Measurements from ENCODE around the gene NISCH. TPM values are rescaled to one million over a fixed set of nuclear protein-coding genes. Genes with fewer than 3 reads are reported as not detected.
A peak's percentile ranks its signal among the peaks of the same experiment; 100 is the strongest.

Gene NISCH
- total RNA-seq, 1 donor from 2014 or later, result 44.3 TPM

GRCh38 chr3:52516509-52517195, 61.2 kb downstream of the NISCH start:
- H3K27me3 ChIP-seq (ENCODE audit: low read depth), result no peaks in the 10 kb centered on the region
- H3K4me1 ChIP-seq, result peaks cover 12% of the 10 kb centered on the region
- no peak for DNase-seq
- TF ChIP-seq CTCF (IDR thresholded peaks at IDR 0.05; ENCODE audit: borderline replicate concordance), result no peak
- no peaks in the 10 kb centered on the region for H3K9me3 ChIP-seq (replicated peaks)
- no peak overlapping the region for H3K4me3 ChIP-seq
- H3K36me3 ChIP-seq, result peaks cover 7% of the 10 kb centered on the region
- no peak overlapping the region for H3K27ac ChIP-seq (replicated peaks)
- intact Hi-C loops (cut with micrococcal nuclease), result no loop called here

GRCh38 chr3:52517796-52518722, 62.7 kb downstream of the NISCH start:
- intact Hi-C loops (cut with micrococcal nuclease), result no loop called here
- Histone ChIP-seq H3K36me3 (peaks cover 7% of the 10 kb centered on the region), H3K27ac (replicated peaks) (no peak overlapping the region), H3K4me1 (peaks cover 12% of the 10 kb centered on the region), H3K27me3 (ENCODE audit: low read depth) (no peaks in the 10 kb centered on the region), H3K9me3 (replicated peaks) (no peaks in the 10 kb centered on the region), H3K4me3 (peak overlapping the region; percentile 49)
- no peak for TF ChIP-seq CTCF (IDR thresholded peaks at IDR 0.05; ENCODE audit: borderline replicate concordance)
- DNase-seq, result no peak

- Histone ChIP-seq H3K27ac (replicated peaks) (no peak overlapping the region), H3K27me3 (ENCODE audit: low read depth) (no peaks in the 10 kb centered on the region), H3K4me3 (peak overlapping the region; percentile 49), H3K9me3 (replicated peaks) (no peaks in the 10 kb centered on the region), H3K36me3 (peaks cover 15% of the 10 kb centered on the region), H3K4me1 (peaks cover 12% of the 10 kb centered on the region)
- intact Hi-C loops (cut with micrococcal nuclease), result no loop called here
- no peak for DNase-seq
- no peak for TF ChIP-seq CTCF (IDR thresholded peaks at IDR 0.05; ENCODE audit: borderline replicate concordance)
Observed at GRCh38 chr3:52518723-52519444, 63.5 kb downstream of the NISCH start.

- no peak overlapping the region for H3K4me3 ChIP-seq
- intact Hi-C loops (cut with micrococcal nuclease), result no loop called here
- H3K9me3 ChIP-seq (replicated peaks), result no peaks in the 10 kb centered on the region
- no peaks in the 10 kb centered on the region for H3K27me3 ChIP-seq (ENCODE audit: low read depth)
- DNase-seq, result no peak
- H3K36me3 ChIP-seq, result peaks cover 22% of the 10 kb centered on the region
- no peak overlapping the region for H3K27ac ChIP-seq (replicated peaks)
- no peak for TF ChIP-seq CTCF (IDR thresholded peaks at IDR 0.05; ENCODE audit: borderline replicate concordance)
- H3K4me1 ChIP-seq, result peaks cover 18% of the 10 kb centered on the region
Observed at GRCh38 chr3:52519445-52520140, 64.2 kb downstream of the NISCH start.

- H3K36me3 ChIP-seq, result peaks cover 24% of the 10 kb centered on the region
- intact Hi-C loops (cut with micrococcal nuclease), result no loop called here
- no peak overlapping the region for H3K4me3 ChIP-seq
- no peak overlapping the region for H3K27ac ChIP-seq (replicated peaks)
- TF ChIP-seq CTCF (IDR thresholded peaks at IDR 0.05; ENCODE audit: borderline replicate concordance), result no peak
- no peaks in the 10 kb centered on the region for H3K27me3 ChIP-seq (ENCODE audit: low read depth)
- no peak for DNase-seq
- peaks cover 22% of the 10 kb centered on the region for H3K4me1 ChIP-seq
- H3K9me3 ChIP-seq (replicated peaks), result no peaks in the 10 kb centered on the region
Observed at GRCh38 chr3:52520141-52520667, 64.8 kb downstream of the NISCH start.
